HepG2 (cell line): ENCODE measurements around the gene TRPV4. TPM values are rescaled to one million over a fixed set of nuclear protein-coding genes. Genes with fewer than 3 reads are reported as not detected.
A peak's percentile ranks its signal among the peaks of the same experiment; 100 is the strongest.

ENCODE experiments used
- ATAC-seq: fragments of 200-7000 bp; cut with Tn5 transposase; 3 replicates; pipeline ENCODE4 v1.9.1; 2020; ENCODE audit warnings: mild to moderate bottlenecking, moderate library complexity
- BruUV-seq: library from RNA; stranded (reverse); fragments of 400-500 nt; replicated peaks from 2 replicates; lab custom pipeline; 2021; lab: Mats Ljungman, UMichigan
- CTCF ChIA-PET: fragments of 300-600 bp; formaldehyde crosslinking; extraction: SDS; loops from one replicate; lab custom pipeline; 2021; ENCODE audit warnings: low total read pairs, inconsistent platforms, low intra/inter-chr PET ratio; lab: Yijun Ruan, JAX
- POLR2A ChIA-PET: fragments of 350-600 bp; sonication (Branson Sonifier 250); formaldehyde crosslinking; loops from one replicate; lab custom pipeline; 2020; ENCODE audit warnings: antibody characterized with exemption, inconsistent platforms; lab: Yijun Ruan, JAX
- DNase-seq: peaks from one replicate; pipeline ENCODE4 v3.0.0-alpha.2; 2015; ENCODE audit warnings: low spot score
- FAIRE-seq: peaks from 3 replicates; lab custom pipeline; 2011; peaks lifted over from hg19 to GRCh38; lab: Jason Lieb, UNC
- H2AFZ ChIP-seq: one replicate; pipeline ENCODE4 v1.6.1; 2011; ENCODE audit warnings: low read length, inconsistent platforms
- H3K27ac ChIP-seq: fragments of 300-600 bp; 3 replicates; pipeline ENCODE4 v1.8.0; 2011; ENCODE audit warnings: mixed run types, mild to moderate bottlenecking, mixed read lengths, low read length, inconsistent platforms; ENCODE audit not compliant: insufficient read depth; ENCODE audit errors: extremely low read length
- H3K27me3 ChIP-seq, 2 experiments: fragments of 200-600 bp in 1 of 2; 2 replicates in 1 of 2; 3 replicates in 1 of 2; pipeline versions ENCODE4 v1.6.0 to v1.8.0; 2011; ENCODE audit warnings: low read length in 2 of 2, mild to moderate bottlenecking in 2 of 2, moderate library complexity in 2 of 2, inconsistent platforms in 1 of 2; ENCODE audit not compliant: insufficient read depth in 2 of 2, control insufficient read depth in 1 of 2
- H3K36me3 ChIP-seq, 2 experiments: fragments of 200-600 bp in 1 of 2; replicated peaks in 1 of 2; 2 replicates in 1 of 2; 3 replicates in 1 of 2; pipeline versions ENCODE4 v1.5.1 to v1.8.0; 2011; ENCODE audit warnings: low read length in 2 of 2, inconsistent platforms in 1 of 2; ENCODE audit not compliant: insufficient read depth in 2 of 2, control insufficient read depth in 1 of 2
- H3K4me1 ChIP-seq: 2 replicates; pipeline ENCODE4 v1.5.1; 2012; ENCODE audit warnings: low read length, inconsistent platforms; ENCODE audit not compliant: insufficient read depth
- H3K4me2 ChIP-seq: 2 replicates; pipeline ENCODE4 v1.6.0; 2011; ENCODE audit warnings: low read depth, low read length, inconsistent platforms
- H3K4me3 ChIP-seq, 3 experiments: fragments of 200-600 bp in 1 of 3; sonication (generic), shearing (Covaris generic) in 1 of 3; replicated peaks in 1 of 3; 2 replicates each; pipeline ENCODE4 v1.5.1; 2011 to 2016; ENCODE audit warnings: low read length in 3 of 3, inconsistent platforms in 2 of 3, low read depth in 2 of 3, mild to moderate bottlenecking in 2 of 3, control low read depth in 1 of 3, mixed read lengths in 1 of 3; ENCODE audit not compliant: insufficient read depth in 1 of 3
- H3K79me2 ChIP-seq: one replicate; pipeline ENCODE4 v1.6.1; 2011; ENCODE audit warnings: low read length, inconsistent platforms; ENCODE audit not compliant: insufficient read depth
- H3K9ac ChIP-seq: 2 replicates; pipeline ENCODE4 v1.6.0; 2011; ENCODE audit warnings: mild to moderate bottlenecking, low read depth, low read length, inconsistent platforms; ENCODE audit not compliant: insufficient read depth
- H3K9me3 ChIP-seq: 2 replicates; pipeline ENCODE4 v1.5.1; 2012; ENCODE audit warnings: mild to moderate bottlenecking, low read length
- H4K20me1 ChIP-seq: 2 replicates; pipeline ENCODE4 v1.6.0; 2011; ENCODE audit warnings: inconsistent platforms, mild to moderate bottlenecking, low read length, moderate library complexity; ENCODE audit not compliant: insufficient read depth
- DNMT1 ChIP-seq: sonication (generic); formaldehyde crosslinking; IDR thresholded peaks from 2 replicates; pipeline ENCODE4 v1.5.1; 2020; ENCODE audit warnings: mild to moderate bottlenecking, missing genetic modification reagents
- HOXA9 ChIP-seq: sonication (generic); formaldehyde crosslinking; IDR thresholded peaks from 2 replicates; pipeline ENCODE4 v1.8.1; 2022; ENCODE audit warnings: missing genetic modification reagents, mild to moderate bottlenecking, moderate library complexity, borderline replicate concordance
- ZNF136 ChIP-seq: sonication (generic); formaldehyde crosslinking; IDR thresholded peaks from 2 replicates; pipeline ENCODE4 v1.8.1; 2022; ENCODE audit warnings: low read depth, mild to moderate bottlenecking, moderate library complexity, missing genetic modification reagents
- ZNF44 ChIP-seq: sonication (generic); formaldehyde crosslinking; IDR thresholded peaks from 2 replicates; pipeline ENCODE4 v1.5.1; 2020; ENCODE audit warnings: mild to moderate bottlenecking, missing genetic modification reagents
- ZNF501 ChIP-seq: sonication (generic); formaldehyde crosslinking; IDR thresholded peaks from 2 replicates; pipeline ENCODE4 v1.5.1; 2020; ENCODE audit warnings: mild to moderate bottlenecking, moderate library complexity, missing genetic modification reagents
- ZNF766 ChIP-seq: sonication (generic); formaldehyde crosslinking; IDR thresholded peaks from 2 replicates; pipeline ENCODE4 v1.5.0; 2020; ENCODE audit warnings: missing genetic modification reagents, borderline replicate concordance
- WGBS: methylation state at CpG from one replicate; pipeline ENCODE4 v1.1.6; 2017; ENCODE audit warnings: low lambda C conversion rate; 5-methylcytosine and 5-hydroxymethylcytosine counted together
- in situ Hi-C: cut with HindIII; loops from 2 replicates; pipeline ENCODE4 v1.10.0; 2017; ENCODE audit warnings: low pct_unique_long_range_greater_than_20kb; ENCODE audit not compliant: extremely low pct_ligation_motif_present
- intact Hi-C: fragments of 100-400 bp; cut with micrococcal nuclease; formaldehyde crosslinking; loops from one replicate; pipeline ENCODE4 v1.10.0; 2022; ENCODE audit not compliant: unreplicated experiment
- polyA plus RNA-seq, 8 experiments: library from polyadenylated mRNA; depleted of rRNA in 3 of 8; stranded (reverse) in 7 of 8; unstranded in 1 of 8; fragments of >200 nt; fragmentation: Illumina TruSeq in 4 of 8; extraction: Trizol in 4 of 8; gene quantifications; 2 replicates each; pipeline versions ENCODE4 v1.2.1 to v1.2.3, GENCODE V29; 2011 to 2016; ENCODE audit warnings: low read depth in 4 of 8, missing spikeins in 1 of 8, mixed read lengths in 1 of 8; ENCODE audit not compliant: insufficient read depth in 1 of 8
- total RNA-seq, 5 experiments: library from RNA; depleted of rRNA; stranded (reverse); fragments of >200 nt; fragmentation: Illumina TruSeq; extraction: Trizol; gene quantifications; 2 replicates each; pipeline ENCODE4 v1.2.3, GENCODE V29; 2016; ENCODE audit warnings: low read depth in 1 of 5
- TF ChIP-seq, protein P1 (sequence below): sonication (generic); formaldehyde crosslinking; IDR thresholded peaks from 2 replicates; pipeline ENCODE4 v1.5.0; 2020; ENCODE audit warnings: mild to moderate bottlenecking, missing genetic modification reagents, moderate library complexity
- TF ChIP-seq, protein P2 (sequence below): sonication (generic); formaldehyde crosslinking; IDR thresholded peaks from 2 replicates; pipeline ENCODE4 v1.5.0; 2020; ENCODE audit warnings: missing genetic modification reagents, mild to moderate bottlenecking, borderline replicate concordance
- TF ChIP-seq, protein P3 (sequence below): sonication (generic); formaldehyde crosslinking; IDR thresholded peaks from 2 replicates; pipeline ENCODE4 v1.5.1; 2020; ENCODE audit warnings: mild to moderate bottlenecking, missing genetic modification reagents, moderate library complexity
- TF ChIP-seq, protein P4 (sequence below): sonication (generic); formaldehyde crosslinking; IDR thresholded peaks from 2 replicates; pipeline ENCODE4 v1.5.0; 2020; ENCODE audit warnings: missing genetic modification reagents
- TF ChIP-seq, protein P5 (sequence below): fragments of 450-650 bp; IDR thresholded peaks from 2 replicates; pipeline ENCODE4 v1.6.1; 2016

TRPV4 gene
- total and polyA plus RNA-seq, 2 of the 13 experiments (the other 11 are each of a cell fraction or from before 2014, with no cell fraction given): 0.66 to 4.7 TPM

DNA sequence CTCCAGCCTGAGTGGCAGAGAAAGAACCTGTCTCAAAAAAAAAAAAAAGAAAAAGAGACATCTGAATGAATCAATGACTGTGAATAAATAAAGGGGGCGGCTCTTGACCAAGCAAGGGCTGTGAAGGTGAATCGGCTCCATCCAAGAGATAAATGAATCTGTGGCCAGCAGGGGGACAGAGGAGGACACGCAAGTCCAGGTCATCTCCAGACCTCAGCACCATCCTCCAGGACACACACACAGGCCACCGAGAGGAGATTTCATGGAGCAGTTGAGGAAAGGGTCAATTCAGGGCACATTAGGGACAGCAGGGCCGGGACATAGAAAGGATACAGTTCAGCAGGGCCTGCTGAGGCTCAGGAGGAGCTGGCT is 21.6 kb downstream of the TRPV4 start (continued):
- TF ChIP-seq, protein P1, sequence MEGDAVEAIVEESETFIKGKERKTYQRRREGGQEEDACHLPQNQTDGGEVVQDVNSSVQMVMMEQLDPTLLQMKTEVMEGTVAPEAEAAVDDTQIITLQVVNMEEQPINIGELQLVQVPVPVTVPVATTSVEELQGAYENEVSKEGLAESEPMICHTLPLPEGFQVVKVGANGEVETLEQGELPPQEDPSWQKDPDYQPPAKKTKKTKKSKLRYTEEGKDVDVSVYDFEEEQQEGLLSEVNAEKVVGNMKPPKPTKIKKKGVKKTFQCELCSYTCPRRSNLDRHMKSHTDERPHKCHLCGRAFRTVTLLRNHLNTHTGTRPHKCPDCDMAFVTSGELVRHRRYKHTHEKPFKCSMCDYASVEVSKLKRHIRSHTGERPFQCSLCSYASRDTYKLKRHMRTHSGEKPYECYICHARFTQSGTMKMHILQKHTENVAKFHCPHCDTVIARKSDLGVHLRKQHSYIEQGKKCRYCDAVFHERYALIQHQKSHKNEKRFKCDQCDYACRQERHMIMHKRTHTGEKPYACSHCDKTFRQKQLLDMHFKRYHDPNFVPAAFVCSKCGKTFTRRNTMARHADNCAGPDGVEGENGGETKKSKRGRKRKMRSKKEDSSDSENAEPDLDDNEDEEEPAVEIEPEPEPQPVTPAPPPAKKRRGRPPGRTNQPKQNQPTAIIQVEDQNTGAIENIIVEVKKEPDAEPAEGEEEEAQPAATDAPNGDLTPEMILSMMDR (CRISPR knock-in tag): peak; percentile 43
- no peak for TF ChIP-seq ZNF766 (CRISPR knock-in tag)
- no peak for TF ChIP-seq ZNF44 (CRISPR knock-in tag)
- no peak for TF ChIP-seq DNMT1 (CRISPR knock-in tag)
- TF ChIP-seq, protein P2, sequence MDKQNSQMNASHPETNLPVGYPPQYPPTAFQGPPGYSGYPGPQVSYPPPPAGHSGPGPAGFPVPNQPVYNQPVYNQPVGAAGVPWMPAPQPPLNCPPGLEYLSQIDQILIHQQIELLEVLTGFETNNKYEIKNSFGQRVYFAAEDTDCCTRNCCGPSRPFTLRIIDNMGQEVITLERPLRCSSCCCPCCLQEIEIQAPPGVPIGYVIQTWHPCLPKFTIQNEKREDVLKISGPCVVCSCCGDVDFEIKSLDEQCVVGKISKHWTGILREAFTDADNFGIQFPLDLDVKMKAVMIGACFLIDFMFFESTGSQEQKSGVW: no peak

DNA sequence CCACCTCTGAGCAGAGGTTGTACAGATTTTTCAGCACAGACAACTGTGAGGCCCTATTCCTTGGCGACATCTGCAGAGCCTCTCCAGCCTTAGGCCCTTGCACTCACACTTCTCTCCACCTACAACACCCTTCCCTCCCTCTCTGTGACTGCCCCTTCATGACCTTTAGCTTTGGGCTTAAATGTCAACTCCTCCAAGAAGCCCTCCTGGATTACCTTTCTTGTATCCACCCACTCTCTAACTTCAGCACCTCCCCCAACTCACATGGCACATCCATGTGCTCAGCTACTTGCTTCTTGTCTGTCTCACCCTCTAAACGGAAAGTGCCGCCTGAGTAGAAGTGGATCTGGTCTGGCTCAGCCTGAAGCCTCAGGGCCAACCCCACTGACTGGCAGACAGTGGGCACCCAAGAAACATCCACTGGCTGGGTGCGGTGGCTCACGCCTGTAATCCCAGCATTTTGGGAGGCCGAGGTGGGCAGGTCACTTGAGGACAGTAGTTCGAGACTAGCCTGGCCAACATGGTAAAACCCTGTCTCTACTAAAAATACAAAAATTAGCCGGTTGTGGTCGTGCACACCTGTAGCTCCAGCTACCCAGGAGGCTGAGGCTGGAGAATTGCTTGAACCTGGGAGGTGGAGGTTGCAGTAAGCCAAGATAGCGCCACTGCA is 22.1 kb downstream of the TRPV4 start:
- FAIRE-seq (no peak), ATAC-seq (no peak), DNase-seq (no peak)
- no peak overlapping the region for H3K27ac ChIP-seq
- WGBS: 59% methylated on average over 10 of the region's 10 CpGs
- no peaks in the 10 kb centered on the region for H3K36me3 ChIP-seq
- H3K4me3 ChIP-seq: no peak overlapping the region
- POLR2A ChIA-PET: no interaction called here
- CTCF ChIA-PET: interaction anchor here (1.6 kb wide), 1 partner anchor 34 kb away, joined by 10 read pairs; no protein-coding TSS in a partner anchor
- in situ Hi-C loops: no loop called here
- peaks cover 14% of the 10 kb centered on the region for H3K4me1 ChIP-seq
- H3K9ac ChIP-seq: no peak overlapping the region
- BruUV-seq: no TSS peak
- no peaks in the 10 kb centered on the region for H4K20me1 ChIP-seq
- H3K4me2 ChIP-seq: no peak overlapping the region
- H3K27me3 ChIP-seq: no peaks in the 10 kb centered on the region
- no peak overlapping the region for H2AFZ ChIP-seq
- no peaks in the 10 kb centered on the region for H3K79me2 ChIP-seq
- H3K9me3 ChIP-seq: no peaks in the 10 kb centered on the region
- intact Hi-C loops: no loop called here
- TF ChIP-seq ZNF136 (CRISPR knock-in tag) (no peak), ZNF501 (CRISPR knock-in tag) (no peak), HOXA9 (CRISPR knock-in tag) (no peak)
- TF ChIP-seq, protein P3, sequence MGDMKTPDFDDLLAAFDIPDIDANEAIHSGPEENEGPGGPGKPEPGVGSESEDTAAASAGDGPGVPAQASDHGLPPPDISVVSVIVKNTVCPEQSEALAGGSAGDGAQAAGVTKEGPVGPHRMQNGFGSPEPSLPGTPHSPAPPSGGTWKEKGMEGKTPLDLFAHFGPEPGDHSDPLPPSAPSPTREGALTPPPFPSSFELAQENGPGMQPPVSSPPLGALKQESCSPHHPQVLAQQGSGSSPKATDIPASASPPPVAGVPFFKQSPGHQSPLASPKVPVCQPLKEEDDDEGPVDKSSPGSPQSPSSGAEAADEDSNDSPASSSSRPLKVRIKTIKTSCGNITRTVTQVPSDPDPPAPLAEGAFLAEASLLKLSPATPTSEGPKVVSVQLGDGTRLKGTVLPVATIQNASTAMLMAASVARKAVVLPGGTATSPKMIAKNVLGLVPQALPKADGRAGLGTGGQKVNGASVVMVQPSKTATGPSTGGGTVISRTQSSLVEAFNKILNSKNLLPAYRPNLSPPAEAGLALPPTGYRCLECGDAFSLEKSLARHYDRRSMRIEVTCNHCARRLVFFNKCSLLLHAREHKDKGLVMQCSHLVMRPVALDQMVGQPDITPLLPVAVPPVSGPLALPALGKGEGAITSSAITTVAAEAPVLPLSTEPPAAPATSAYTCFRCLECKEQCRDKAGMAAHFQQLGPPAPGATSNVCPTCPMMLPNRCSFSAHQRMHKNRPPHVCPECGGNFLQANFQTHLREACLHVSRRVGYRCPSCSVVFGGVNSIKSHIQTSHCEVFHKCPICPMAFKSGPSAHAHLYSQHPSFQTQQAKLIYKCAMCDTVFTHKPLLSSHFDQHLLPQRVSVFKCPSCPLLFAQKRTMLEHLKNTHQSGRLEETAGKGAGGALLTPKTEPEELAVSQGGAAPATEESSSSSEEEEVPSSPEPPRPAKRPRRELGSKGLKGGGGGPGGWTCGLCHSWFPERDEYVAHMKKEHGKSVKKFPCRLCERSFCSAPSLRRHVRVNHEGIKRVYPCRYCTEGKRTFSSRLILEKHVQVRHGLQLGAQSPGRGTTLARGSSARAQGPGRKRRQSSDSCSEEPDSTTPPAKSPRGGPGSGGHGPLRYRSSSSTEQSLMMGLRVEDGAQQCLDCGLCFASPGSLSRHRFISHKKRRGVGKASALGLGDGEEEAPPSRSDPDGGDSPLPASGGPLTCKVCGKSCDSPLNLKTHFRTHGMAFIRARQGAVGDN (CRISPR knock-in tag): no peak
- TF ChIP-seq, protein P4, sequence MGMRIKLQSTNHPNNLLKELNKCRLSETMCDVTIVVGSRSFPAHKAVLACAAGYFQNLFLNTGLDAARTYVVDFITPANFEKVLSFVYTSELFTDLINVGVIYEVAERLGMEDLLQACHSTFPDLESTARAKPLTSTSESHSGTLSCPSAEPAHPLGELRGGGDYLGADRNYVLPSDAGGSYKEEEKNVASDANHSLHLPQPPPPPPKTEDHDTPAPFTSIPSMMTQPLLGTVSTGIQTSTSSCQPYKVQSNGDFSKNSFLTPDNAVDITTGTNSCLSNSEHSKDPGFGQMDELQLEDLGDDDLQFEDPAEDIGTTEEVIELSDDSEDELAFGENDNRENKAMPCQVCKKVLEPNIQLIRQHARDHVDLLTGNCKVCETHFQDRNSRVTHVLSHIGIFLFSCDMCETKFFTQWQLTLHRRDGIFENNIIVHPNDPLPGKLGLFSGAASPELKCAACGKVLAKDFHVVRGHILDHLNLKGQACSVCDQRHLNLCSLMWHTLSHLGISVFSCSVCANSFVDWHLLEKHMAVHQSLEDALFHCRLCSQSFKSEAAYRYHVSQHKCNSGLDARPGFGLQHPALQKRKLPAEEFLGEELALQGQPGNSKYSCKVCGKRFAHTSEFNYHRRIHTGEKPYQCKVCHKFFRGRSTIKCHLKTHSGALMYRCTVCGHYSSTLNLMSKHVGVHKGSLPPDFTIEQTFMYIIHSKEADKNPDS (CRISPR knock-in tag): no peak
- TF ChIP-seq, protein P5, sequence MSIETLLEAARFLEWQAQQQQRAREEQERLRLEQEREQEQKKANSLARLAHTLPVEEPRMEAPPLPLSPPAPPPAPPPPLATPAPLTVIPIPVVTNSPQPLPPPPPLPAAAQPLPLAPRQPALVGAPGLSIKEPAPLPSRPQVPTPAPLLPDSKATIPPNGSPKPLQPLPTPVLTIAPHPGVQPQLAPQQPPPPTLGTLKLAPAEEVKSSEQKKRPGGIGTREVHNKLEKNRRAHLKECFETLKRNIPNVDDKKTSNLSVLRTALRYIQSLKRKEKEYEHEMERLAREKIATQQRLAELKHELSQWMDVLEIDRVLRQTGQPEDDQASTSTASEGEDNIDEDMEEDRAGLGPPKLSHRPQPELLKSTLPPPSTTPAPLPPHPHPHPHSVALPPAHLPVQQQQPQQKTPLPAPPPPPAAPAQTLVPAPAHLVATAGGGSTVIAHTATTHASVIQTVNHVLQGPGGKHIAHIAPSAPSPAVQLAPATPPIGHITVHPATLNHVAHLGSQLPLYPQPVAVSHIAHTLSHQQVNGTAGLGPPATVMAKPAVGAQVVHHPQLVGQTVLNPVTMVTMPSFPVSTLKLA: peak; percentile 18; the same call in 1 of the 2 replicates
